Myocyte (in vitro differentiated cells): ENCODE measurements around the gene RNASEH2C. TPM values are rescaled to one million over a fixed set of nuclear protein-coding genes. Genes with fewer than 3 reads are reported as not detected.
"Not testable (repeated sequence)": the region's sequence is repeated elsewhere in the genome, so short reads cannot be mapped to it uniquely, and the experiment has no call there.

ENCODE experiments used
- DNase-seq: peaks from one replicate; pipeline ENCODE4 v3.0.0-alpha.2; 2012; ENCODE audit warnings: low read depth
- total RNA-seq: library from RNA; depleted of rRNA; stranded (reverse); fragments of >200 nt; gene quantifications from 2 replicates; pipeline ENCODE4 v1.2.3, GENCODE V29; 2014

The RNASEH2C gene
- total RNA-seq, 1 donor from 2014 or later, result 37.1 TPM

- no peak for DNase-seq
These were observed 2.7 kb downstream of the RNASEH2C start for GRCh38 chr11:65717906-65718305.

- no peak for DNase-seq
These were observed 3.7 kb downstream of the RNASEH2C start for GRCh38 chr11:65716774-65717405.

DNA sequence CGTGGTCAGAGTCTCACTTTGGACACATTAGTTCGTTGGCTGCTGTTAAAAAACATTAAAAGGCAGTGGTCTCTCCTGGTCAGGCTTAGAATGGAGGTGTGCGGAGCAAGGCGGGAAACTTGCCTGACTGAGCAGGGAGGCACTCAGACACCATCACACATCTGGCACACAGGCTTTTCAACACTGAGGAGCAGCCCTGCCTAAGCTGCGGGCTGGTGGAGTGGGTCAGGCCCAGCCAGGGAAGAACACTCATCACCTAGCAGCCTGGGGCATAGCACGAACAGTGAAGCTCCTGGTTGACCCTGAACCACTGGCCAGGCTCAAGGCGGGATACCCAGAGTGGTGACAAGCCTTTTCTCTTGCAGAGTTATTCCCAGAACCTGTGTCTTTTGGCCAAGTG, 4.3 kb downstream of the RNASEH2C start:
- DNase-seq, result no peak

DNA sequence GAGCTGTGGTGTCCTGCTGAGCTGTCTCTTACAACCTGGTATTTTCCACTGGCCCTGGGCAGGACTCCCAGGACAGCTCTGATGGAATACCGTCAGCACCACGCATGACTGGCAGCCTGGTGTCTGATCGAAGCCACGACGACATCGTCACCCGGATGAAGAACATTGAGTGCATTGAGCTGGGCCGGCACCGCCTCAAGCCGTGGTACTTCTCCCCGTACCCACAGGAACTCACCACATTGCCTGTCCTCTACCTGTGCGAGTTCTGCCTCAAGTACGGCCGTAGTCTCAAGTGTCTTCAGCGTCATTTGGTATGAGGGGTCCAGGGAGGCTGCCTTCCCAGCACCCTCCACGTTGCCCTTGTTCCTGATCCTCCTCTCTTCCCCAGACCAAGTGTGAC, 6.2 kb downstream of the RNASEH2C start:
- DNase-seq, result no peak

GRCh38 chr11:65713212-65713969, 7.2 kb downstream of the RNASEH2C start:
- DNase-seq, result no peak

GRCh38 chr11:65712633-65713076, 7.9 kb downstream of the RNASEH2C start:
- no peak for DNase-seq

GRCh38 chr11:65711785-65712632, 8.6 kb downstream of the RNASEH2C start, which contains the start of gene KAT5:
TSS of gene KAT5 (plus strand) at chr11:65712252. CDS start at chr11:65712268, 16 bp downstream.
- peak; percentile 98 for DNase-seq

DNA sequence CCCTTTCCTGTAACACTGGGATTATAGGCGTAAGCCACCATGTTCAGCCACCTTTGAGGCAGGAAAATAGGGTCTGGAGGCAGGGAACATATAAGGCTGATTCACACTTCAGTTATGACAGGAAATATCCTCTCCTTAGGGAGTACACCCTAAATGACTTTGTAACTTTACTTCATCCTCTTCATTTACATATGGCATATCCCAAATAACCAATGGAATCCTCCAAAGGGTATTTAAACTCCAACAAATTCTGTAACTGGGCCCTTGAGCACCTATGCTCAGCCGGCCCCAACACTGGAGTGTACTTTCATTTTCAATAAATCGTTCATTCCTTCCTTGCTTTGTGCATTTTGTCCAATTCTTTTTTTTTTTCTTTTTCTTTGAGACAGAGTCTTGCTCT, 10.2 kb downstream of the RNASEH2C start:
- no peak for DNase-seq

DNA sequence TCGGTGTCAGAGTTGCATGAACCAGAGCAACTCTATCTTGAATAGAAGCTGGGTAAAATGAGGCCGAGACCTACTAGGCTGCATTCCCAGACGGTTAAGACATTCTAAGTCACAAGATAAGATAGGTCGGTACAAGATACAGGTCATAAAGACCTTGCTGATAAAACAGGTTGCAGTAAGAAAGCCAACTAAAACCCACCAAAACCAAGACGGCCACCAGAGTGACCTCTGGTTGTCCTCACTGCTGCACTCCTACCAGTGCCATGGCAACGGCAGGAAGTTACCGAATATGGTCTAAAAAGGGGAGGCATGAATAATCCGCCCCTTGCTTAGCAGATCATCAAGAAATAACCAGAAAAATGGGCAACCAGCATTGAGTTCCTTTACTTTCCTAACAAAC, 10.9 kb downstream of the RNASEH2C start:
- no peak for DNase-seq

DNA sequence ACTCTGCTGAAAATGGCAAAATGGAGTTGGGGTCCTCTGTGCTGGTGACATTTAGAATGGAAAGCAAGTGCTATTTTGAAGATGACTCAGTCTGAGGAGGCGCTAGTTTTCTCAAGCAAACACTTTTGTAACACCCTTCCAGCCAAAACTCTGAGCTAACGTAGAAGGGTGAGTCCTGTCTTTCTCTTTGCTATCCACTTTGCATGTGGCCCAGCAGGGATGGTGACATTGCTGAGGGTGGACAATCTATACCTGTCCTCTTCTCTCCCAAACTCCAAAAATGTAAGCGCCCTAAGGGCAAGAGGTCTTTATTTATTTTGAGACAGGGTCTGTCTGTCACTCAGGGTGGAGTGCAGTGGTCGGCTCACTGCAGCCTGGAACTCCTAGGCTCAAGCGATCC, 12.1 kb downstream of the RNASEH2C start:
- DNase-seq, result no peak

- not testable (repeated sequence) for DNase-seq
These were observed 13.6 kb downstream of the RNASEH2C start for GRCh38 chr11:65707002-65707401.

GRCh38 chr11:65706303-65706763, 14.3 kb downstream of the RNASEH2C start:
- DNase-seq, result peak; percentile 77

- DNase-seq, result peak; percentile 61
These were observed 16.8 kb downstream of the RNASEH2C start for GRCh38 chr11:65703846-65704245.

GRCh38 chr11:65701686-65702085, 18.9 kb downstream of the RNASEH2C start:
- no peak for DNase-seq

DNA sequence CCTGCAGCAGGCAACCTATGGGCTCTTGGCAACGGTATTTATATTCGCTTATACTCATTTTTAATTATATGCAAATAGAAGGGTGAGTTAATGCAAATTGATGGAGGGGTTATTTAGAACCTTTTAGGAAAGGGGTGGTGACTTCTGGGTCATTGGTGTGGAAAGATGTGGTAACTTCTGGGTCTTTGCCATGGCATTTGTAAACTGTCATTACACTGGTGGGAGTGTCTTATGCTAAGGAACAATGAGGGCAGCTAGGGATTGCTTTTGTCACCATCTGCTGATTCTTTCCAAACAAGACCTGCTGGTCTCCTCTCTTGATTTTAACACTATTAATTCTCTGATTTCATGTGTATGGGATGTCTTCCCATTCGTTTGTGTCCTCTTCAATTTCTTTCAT, 20.2 kb downstream of the RNASEH2C start:
- DNase-seq, result no peak

DNA sequence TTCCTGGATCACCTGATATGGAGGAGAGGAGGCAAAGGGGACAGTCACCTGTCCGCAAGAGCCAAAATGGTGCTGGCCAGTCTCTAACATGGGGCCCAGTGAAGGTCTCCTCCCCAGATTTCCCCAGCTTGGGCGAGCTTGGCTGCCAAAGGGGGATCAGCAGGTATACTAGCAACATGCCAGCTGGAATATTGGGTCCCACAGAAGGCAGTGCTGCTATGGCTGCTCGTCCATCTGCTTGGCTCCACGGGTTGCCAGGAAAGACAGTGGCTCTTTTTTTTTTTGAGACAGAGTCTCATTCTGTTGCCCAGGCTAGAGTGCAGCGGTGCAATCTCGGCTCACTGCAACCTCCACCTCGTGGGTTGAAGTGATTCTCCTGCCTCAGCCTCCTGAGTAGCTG, 21.3 kb downstream of the RNASEH2C start:
- DNase-seq, result no peak

DNA sequence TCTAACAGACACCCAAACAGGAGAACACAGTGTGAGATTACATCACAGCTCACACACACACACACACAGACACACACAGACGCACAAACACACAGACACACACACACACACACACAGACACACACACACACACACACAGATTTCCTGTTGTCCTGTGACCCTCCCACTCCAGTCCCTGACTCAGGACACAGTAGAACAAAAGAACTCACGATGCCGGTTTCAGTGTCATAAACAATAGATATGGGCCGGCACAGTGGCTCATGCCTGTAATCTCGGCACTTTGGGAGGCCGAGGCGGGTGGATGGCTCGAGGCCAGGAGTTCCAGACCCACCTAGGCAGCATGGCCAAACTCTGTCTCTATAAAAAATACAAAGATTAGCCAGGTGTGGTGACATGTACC, 22.4 kb downstream of the RNASEH2C start:
- no peak for DNase-seq

- DNase-seq, result no peak
These were observed 23.6 kb downstream of the RNASEH2C start for GRCh38 chr11:65696802-65697552.

DNA sequence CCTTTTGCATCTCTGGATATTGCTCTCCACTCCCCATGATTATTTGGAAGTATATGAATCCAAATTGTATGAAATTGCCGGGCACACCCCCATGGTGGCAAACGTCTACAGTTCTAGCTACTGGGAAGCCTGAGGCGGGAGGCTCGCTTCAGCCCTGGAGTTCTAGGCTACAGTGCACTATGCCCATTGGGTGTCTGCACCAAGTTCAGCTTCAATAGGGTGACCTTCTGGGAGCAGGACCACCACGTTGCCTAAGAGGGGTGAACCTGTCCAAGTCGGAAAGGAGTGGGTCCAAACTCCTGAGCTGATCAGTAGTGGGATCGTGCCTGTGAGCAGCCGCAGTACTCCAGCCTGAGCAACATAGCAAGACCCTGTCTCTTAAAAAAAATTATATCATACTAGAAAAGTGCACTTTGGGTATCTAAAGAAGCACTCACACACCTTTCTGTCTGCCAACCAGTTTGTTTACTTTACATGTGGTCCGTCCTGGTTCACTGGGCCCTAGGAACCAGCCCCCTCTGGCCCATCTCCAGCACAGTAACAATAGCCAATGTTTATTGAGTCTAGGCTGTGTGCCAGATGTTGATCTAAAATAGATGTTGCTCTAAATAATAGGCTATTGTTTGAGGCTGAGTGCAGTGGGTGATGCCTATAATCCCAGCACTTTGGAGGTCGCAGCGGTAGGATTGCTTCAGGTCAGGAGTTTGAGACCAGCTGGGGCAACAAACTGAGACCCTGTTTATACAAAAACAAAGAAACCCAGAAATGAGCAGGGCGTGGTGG, 24.9 kb downstream of the RNASEH2C start:
- DNase-seq, result no peak

GRCh38 chr11:65692367-65692766, 28.2 kb downstream of the RNASEH2C start:
- DNase-seq, result no peak
